Stimulated activated CD4-positive, alpha-beta T cell treated with anti-CD3 and anti-CD28 coated beads, TNF-alpha, amount 100 ng/mL, for 48 hours (primary cell): Measurements from ENCODE around the gene RAB37.

Experiments used
- DNase-seq, 3 donors: peaks; one replicate each; pipeline ENCODE4 v3.0.0-alpha.2; 2020; ENCODE audit warnings: low read depth in 3 of 3

The RAB37 gene

GRCh38 chr17:74744714-74745547 lies 7.9 kb downstream of the RAB37 start:
- peak; percentile 73 to 81 (median 74) for DNase-seq

GRCh38 chr17:74745548-74746177 lies 8.6 kb downstream of the RAB37 start:
- DNase-seq = no peak

- no peak for DNase-seq
These were observed 9.3 kb downstream of the RAB37 start for GRCh38 chr17:74746376-74746775.

GRCh38 chr17:74746922-74747321 lies 9.9 kb downstream of the RAB37 start:
- DNase-seq = no peak

- no peak for DNase-seq
These were observed 11.1 kb downstream of the RAB37 start for GRCh38 chr17:74748279-74748528.

- peak; percentile 87 to 94 (median 89) for DNase-seq
These were observed 11.6 kb downstream of the RAB37 start, which contains the start of gene NHERF1 for GRCh38 chr17:74748529-74749278. Gene NHERF1 (plus strand): TSS chr17:74748628. CDS start chr17:74748847, 219 bp downstream.

- DNase-seq = peak in 1 of 3 donors; percentile 43
These were observed 12.4 kb downstream of the RAB37 start for GRCh38 chr17:74749279-74750038.

- no peak for DNase-seq
These were observed 12.9 kb downstream of the RAB37 start for GRCh38 chr17:74750039-74750326.

- DNase-seq = no peak
These were observed 13.4 kb downstream of the RAB37 start for GRCh38 chr17:74750327-74751069.

- DNase-seq = no peak
These were observed 15.4 kb downstream of the RAB37 start for GRCh38 chr17:74752415-74752814.

- DNase-seq = no peak
These were observed 15.9 kb downstream of the RAB37 start for GRCh38 chr17:74752822-74753401.

- no peak for DNase-seq
These were observed 17.8 kb downstream of the RAB37 start for GRCh38 chr17:74754832-74755231.

GRCh38 chr17:74755533-74755932 lies 18.5 kb downstream of the RAB37 start:
- no peak for DNase-seq

GRCh38 chr17:74756891-74757290 lies 19.8 kb downstream of the RAB37 start:
- DNase-seq = no peak

GRCh38 chr17:74757502-74757901 lies 20.4 kb downstream of the RAB37 start:
- no peak for DNase-seq

- DNase-seq = no peak
These were observed 21.1 kb downstream of the RAB37 start for GRCh38 chr17:74757931-74758847.

GRCh38 chr17:74758848-74759168 lies 21.8 kb downstream of the RAB37 start:
- DNase-seq = no peak

GRCh38 chr17:74759243-74759801 lies 22.3 kb downstream of the RAB37 start:
- no peak for DNase-seq

- no peak for DNase-seq
These were observed 22.9 kb downstream of the RAB37 start for GRCh38 chr17:74759941-74760340.
